H1 (cell line): ENCODE results near the gene CPSF7. TPM values are rescaled to one million over a fixed set of nuclear protein-coding genes. Genes with fewer than 3 reads are reported as not detected.

Experiments used
- ASH2L ChIP-seq: fragments of 200-600, 300-600 bp; sonication (generic); IDR thresholded peaks from one replicate; pipeline ENCODE4 v1.7.1; 2017; ENCODE audit warnings: low read length
- BRCA1 ChIP-seq: IDR thresholded peaks from 2 replicates; pipeline ENCODE4 v1.6.1; 2012; ENCODE audit warnings: low read depth, low read length, improper control_type of control experiment
- NANOG ChIP-seq: IDR thresholded peaks from 2 replicates; pipeline ENCODE4 v1.6.1; 2011; ENCODE audit warnings: low read length, low read depth, mild to moderate bottlenecking, inconsistent platforms; ENCODE audit not compliant: insufficient read depth, poor library complexity, severe bottlenecking
- POLR2AphosphoS5 ChIP-seq: IDR thresholded peaks from 2 replicates; pipeline ENCODE4 v1.6.1; 2011; ENCODE audit warnings: low read depth, low read length
- SAP30 ChIP-seq: fragments of 300-600 bp; sonication (generic); IDR thresholded peaks from 2 replicates; pipeline ENCODE4 v1.7.1; 2012; ENCODE audit warnings: low read length, moderate library complexity, mild to moderate bottlenecking, inconsistent platforms; ENCODE audit not compliant: insufficient read depth, insufficient replicate concordance
- polyA plus RNA-seq, 7 experiments: library from polyadenylated mRNA; depleted of rRNA in 3 of 7; stranded (reverse) in 5 of 7; unstranded in 2 of 7; fragments of >200 nt in 5 of 7; fragments of 200-250 nt in 2 of 7; gene quantifications; 1 replicate in 5 of 7; 2 replicates in 1 of 7; 4 replicates in 1 of 7; pipeline versions ENCODE4 v1.2.1 to v1.2.3, GENCODE V29; 2011 to 2013; ENCODE audit warnings: missing spikeins in 2 of 7, mixed read lengths in 2 of 7
- total RNA-seq: library from RNA; stranded (reverse); fragmentation: NEBNext Ultra II Directional; extraction: Animal tissue kit (Norgen Biotek cat#: 25700); gene quantifications from 2 replicates; pipeline ENCODE4 v1.2.1, GENCODE V29; 2021
- TF ChIP-seq, protein P1 (sequence below): fragments of 300-600 bp; sonication (generic); IDR thresholded peaks from 2 replicates; pipeline ENCODE4 v1.7.1; 2012; ENCODE audit warnings: low read length, moderate library complexity, mild to moderate bottlenecking, inconsistent platforms; ENCODE audit not compliant: insufficient replicate concordance
- TF ChIP-seq, protein P2 (sequence below), 3 experiments: IDR thresholded peaks; 1 replicate in 2 of 3; 2 replicates in 1 of 3; pipeline versions ENCODE4 v1.5.1 to v1.6.1; 2011; ENCODE audit warnings: low read length in 3 of 3, mild to moderate bottlenecking in 3 of 3, inconsistent platforms in 2 of 3, low read depth in 1 of 3, moderate library complexity in 1 of 3; ENCODE audit not compliant: insufficient read depth in 1 of 3; ENCODE audit errors: control extremely low read depth in 1 of 3

The CPSF7 gene
- total and polyA plus RNA-seq, 2 of the 8 experiments (the other 6 are each of a cell fraction or from before 2014, with no cell fraction given) = 95.9 to 122 TPM

DNA sequence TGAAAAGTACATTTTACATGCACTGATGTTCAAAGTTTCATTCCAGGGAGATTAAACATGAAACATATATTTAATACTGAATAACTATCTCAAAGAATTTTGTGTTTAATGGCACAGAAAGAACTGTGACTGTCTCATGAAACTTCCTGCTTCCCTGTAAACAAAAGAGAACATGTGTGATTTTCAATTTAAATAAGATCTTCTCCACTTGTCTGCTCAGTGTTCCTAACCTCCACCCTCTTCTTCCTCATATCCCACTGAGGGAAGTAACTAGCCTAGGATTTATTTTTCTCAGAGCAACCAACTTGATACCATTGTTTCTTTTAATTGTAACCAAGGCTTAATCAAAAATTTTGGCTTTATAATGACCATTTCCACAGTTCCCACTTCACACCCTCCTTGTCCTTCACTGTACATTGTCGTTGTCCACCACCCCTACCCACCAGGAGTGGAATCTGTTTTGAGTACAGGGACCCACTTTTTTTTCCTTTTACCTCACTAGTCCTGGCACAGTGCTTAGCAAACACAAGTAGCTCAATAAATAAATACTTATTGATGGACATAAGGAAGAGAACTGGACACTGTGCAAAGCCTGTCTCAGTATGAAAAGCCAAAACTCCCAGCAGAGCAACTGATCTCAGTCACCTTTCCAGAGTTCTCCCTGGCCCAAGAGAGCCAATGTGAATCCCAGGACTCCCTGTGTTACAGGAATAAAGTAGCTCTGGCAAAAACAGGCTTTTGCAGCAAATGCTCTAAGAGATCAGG, 4.2 kb downstream of the CPSF7 start (continued):
- TF ChIP-seq, protein P1, sequence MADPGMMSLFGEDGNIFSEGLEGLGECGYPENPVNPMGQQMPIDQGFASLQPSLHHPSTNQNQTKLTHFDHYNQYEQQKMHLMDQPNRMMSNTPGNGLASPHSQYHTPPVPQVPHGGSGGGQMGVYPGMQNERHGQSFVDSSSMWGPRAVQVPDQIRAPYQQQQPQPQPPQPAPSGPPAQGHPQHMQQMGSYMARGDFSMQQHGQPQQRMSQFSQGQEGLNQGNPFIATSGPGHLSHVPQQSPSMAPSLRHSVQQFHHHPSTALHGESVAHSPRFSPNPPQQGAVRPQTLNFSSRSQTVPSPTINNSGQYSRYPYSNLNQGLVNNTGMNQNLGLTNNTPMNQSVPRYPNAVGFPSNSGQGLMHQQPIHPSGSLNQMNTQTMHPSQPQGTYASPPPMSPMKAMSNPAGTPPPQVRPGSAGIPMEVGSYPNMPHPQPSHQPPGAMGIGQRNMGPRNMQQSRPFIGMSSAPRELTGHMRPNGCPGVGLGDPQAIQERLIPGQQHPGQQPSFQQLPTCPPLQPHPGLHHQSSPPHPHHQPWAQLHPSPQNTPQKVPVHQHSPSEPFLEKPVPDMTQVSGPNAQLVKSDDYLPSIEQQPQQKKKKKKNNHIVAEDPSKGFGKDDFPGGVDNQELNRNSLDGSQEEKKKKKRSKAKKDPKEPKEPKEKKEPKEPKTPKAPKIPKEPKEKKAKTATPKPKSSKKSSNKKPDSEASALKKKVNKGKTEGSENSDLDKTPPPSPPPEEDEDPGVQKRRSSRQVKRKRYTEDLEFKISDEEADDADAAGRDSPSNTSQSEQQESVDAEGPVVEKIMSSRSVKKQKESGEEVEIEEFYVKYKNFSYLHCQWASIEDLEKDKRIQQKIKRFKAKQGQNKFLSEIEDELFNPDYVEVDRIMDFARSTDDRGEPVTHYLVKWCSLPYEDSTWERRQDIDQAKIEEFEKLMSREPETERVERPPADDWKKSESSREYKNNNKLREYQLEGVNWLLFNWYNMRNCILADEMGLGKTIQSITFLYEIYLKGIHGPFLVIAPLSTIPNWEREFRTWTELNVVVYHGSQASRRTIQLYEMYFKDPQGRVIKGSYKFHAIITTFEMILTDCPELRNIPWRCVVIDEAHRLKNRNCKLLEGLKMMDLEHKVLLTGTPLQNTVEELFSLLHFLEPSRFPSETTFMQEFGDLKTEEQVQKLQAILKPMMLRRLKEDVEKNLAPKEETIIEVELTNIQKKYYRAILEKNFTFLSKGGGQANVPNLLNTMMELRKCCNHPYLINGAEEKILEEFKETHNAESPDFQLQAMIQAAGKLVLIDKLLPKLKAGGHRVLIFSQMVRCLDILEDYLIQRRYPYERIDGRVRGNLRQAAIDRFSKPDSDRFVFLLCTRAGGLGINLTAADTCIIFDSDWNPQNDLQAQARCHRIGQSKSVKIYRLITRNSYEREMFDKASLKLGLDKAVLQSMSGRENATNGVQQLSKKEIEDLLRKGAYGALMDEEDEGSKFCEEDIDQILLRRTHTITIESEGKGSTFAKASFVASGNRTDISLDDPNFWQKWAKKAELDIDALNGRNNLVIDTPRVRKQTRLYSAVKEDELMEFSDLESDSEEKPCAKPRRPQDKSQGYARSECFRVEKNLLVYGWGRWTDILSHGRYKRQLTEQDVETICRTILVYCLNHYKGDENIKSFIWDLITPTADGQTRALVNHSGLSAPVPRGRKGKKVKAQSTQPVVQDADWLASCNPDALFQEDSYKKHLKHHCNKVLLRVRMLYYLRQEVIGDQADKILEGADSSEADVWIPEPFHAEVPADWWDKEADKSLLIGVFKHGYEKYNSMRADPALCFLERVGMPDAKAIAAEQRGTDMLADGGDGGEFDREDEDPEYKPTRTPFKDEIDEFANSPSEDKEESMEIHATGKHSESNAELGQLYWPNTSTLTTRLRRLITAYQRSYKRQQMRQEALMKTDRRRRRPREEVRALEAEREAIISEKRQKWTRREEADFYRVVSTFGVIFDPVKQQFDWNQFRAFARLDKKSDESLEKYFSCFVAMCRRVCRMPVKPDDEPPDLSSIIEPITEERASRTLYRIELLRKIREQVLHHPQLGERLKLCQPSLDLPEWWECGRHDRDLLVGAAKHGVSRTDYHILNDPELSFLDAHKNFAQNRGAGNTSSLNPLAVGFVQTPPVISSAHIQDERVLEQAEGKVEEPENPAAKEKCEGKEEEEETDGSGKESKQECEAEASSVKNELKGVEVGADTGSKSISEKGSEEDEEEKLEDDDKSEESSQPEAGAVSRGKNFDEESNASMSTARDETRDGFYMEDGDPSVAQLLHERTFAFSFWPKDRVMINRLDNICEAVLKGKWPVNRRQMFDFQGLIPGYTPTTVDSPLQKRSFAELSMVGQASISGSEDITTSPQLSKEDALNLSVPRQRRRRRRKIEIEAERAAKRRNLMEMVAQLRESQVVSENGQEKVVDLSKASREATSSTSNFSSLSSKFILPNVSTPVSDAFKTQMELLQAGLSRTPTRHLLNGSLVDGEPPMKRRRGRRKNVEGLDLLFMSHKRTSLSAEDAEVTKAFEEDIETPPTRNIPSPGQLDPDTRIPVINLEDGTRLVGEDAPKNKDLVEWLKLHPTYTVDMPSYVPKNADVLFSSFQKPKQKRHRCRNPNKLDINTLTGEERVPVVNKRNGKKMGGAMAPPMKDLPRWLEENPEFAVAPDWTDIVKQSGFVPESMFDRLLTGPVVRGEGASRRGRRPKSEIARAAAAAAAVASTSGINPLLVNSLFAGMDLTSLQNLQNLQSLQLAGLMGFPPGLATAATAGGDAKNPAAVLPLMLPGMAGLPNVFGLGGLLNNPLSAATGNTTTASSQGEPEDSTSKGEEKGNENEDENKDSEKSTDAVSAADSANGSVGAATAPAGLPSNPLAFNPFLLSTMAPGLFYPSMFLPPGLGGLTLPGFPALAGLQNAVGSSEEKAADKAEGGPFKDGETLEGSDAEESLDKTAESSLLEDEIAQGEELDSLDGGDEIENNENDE = no peak
- TF ChIP-seq, protein P2, sequence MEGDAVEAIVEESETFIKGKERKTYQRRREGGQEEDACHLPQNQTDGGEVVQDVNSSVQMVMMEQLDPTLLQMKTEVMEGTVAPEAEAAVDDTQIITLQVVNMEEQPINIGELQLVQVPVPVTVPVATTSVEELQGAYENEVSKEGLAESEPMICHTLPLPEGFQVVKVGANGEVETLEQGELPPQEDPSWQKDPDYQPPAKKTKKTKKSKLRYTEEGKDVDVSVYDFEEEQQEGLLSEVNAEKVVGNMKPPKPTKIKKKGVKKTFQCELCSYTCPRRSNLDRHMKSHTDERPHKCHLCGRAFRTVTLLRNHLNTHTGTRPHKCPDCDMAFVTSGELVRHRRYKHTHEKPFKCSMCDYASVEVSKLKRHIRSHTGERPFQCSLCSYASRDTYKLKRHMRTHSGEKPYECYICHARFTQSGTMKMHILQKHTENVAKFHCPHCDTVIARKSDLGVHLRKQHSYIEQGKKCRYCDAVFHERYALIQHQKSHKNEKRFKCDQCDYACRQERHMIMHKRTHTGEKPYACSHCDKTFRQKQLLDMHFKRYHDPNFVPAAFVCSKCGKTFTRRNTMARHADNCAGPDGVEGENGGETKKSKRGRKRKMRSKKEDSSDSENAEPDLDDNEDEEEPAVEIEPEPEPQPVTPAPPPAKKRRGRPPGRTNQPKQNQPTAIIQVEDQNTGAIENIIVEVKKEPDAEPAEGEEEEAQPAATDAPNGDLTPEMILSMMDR (IDR thresholded peaks at IDR 0.05; ENCODE audit: control extremely low read depth in 1 of 3, insufficient read depth in 1 of 3, low read depth in 1 of 3, low read length in 3 of 3) = no peak
- no peak for TF ChIP-seq BRCA1
- no peak for TF ChIP-seq NANOG
- no peak for TF ChIP-seq ASH2L
- TF ChIP-seq SAP30 = no peak
- TF ChIP-seq POLR2AphosphoS5 = no peak
